Mesendoderm (in vitro differentiated cells): ENCODE data around the gene CAPN5.

ENCODE experiments used
- DNase-seq: peaks from one replicate; pipeline ENCODE4 v3.0.0; 2013
- H2AK5ac ChIP-seq: 2 replicates; pipeline ENCODE4 v1.6.1; 2013; ENCODE audit warnings: low read length, inconsistent platforms
- H2BK120ac ChIP-seq: 2 replicates; pipeline ENCODE4 v1.6.1; 2013; ENCODE audit warnings: low read depth, mild to moderate bottlenecking, low read length, moderate library complexity, mixed read lengths
- H2BK15ac ChIP-seq: replicated peaks from 2 replicates; pipeline ENCODE4 v1.6.1; 2013; ENCODE audit warnings: low read depth, mild to moderate bottlenecking, moderate library complexity
- H2BK5ac ChIP-seq: 2 replicates; pipeline ENCODE4 v1.6.1; 2013; ENCODE audit warnings: low read length, inconsistent platforms
- H3K18ac ChIP-seq: 2 replicates; pipeline ENCODE4 v1.6.1; 2013; ENCODE audit warnings: mild to moderate bottlenecking, low read length, mixed read lengths
- H3K23ac ChIP-seq: one replicate; pipeline ENCODE4 v1.6.1; 2013; ENCODE audit warnings: low read length
- H3K27ac ChIP-seq: 2 replicates; pipeline ENCODE4 v1.5.1; 2013; ENCODE audit warnings: low read depth, mild to moderate bottlenecking, inconsistent platforms, low read length, moderate library complexity
- H3K27me3 ChIP-seq: 2 replicates; pipeline ENCODE4 v1.6.1; 2013; ENCODE audit warnings: low read length, control low read depth, mild to moderate bottlenecking, inconsistent platforms; ENCODE audit not compliant: insufficient read depth, poor library complexity
- H3K36me3 ChIP-seq: 2 replicates; pipeline ENCODE4 v1.6.1; 2013; ENCODE audit warnings: low read length, inconsistent platforms; ENCODE audit not compliant: control insufficient read depth, insufficient read depth
- H3K4ac ChIP-seq: one replicate; pipeline ENCODE4 v1.6.1; 2013; ENCODE audit warnings: low read depth, mild to moderate bottlenecking, low read length, moderate library complexity
- H3K4me1 ChIP-seq: 2 replicates; pipeline ENCODE4 v1.6.1; 2013; ENCODE audit warnings: low read depth, low read length, inconsistent platforms; ENCODE audit not compliant: control insufficient read depth
- H3K4me2 ChIP-seq: 2 replicates; pipeline ENCODE4 v1.6.1; 2013; ENCODE audit warnings: low read length
- H3K4me3 ChIP-seq: 2 replicates; pipeline ENCODE4 v1.5.1; 2013; ENCODE audit warnings: mild to moderate bottlenecking, low read length
- H3K56ac ChIP-seq: one replicate; pipeline ENCODE4 v1.6.1; 2013; ENCODE audit warnings: low read length
- H3K79me1 ChIP-seq: 2 replicates; pipeline ENCODE4 v1.6.1; 2013; ENCODE audit warnings: low read length, inconsistent platforms
- H3K79me2 ChIP-seq: 2 replicates; pipeline ENCODE4 v1.6.1; 2013; ENCODE audit warnings: mild to moderate bottlenecking, low read length; ENCODE audit not compliant: control insufficient read depth, insufficient read depth
- H3K9ac ChIP-seq: 2 replicates; pipeline ENCODE4 v1.6.1; 2013; ENCODE audit warnings: low read length, inconsistent platforms
- H4K5ac ChIP-seq: one replicate; pipeline ENCODE4 v1.6.1; 2013; ENCODE audit warnings: low read length
- H4K8ac ChIP-seq: one replicate; pipeline ENCODE4 v1.6.1; 2013; ENCODE audit warnings: low read depth, mild to moderate bottlenecking, control low read depth, low read length, moderate library complexity
- whole genome bisulfite sequencing: extraction: QIAGEN DNeasy Blood & Tissue Kit; methylation state at CpG from one replicate; pipeline ENCODE4 v1.1.7; 2013; ENCODE audit warnings: low lambda C conversion rate, missing lambda C conversion rate; ENCODE audit not compliant: insufficient coverage; ENCODE audit errors: extremely low coverage; 5-methylcytosine and 5-hydroxymethylcytosine counted together

Gene CAPN5

GRCh38 chr11:77167111-77167626, 100.4 kb downstream of the CAPN5 start:
- H3K4me3 ChIP-seq, result no peak overlapping the region
- no peak overlapping the region for H3K27ac ChIP-seq
- H4K5ac ChIP-seq, result no peak overlapping the region
- no peak overlapping the region for H3K23ac ChIP-seq
- no peaks in the 10 kb centered on the region for H3K79me1 ChIP-seq
- no peaks in the 10 kb centered on the region for H3K79me2 ChIP-seq
- no peak overlapping the region for H2AK5ac ChIP-seq
- WGBS, result no CpG with 5 or more reads among the region's 9 CpGs
- H2BK5ac ChIP-seq, result no peak overlapping the region
- DNase-seq, result peak; percentile 6
- no peak overlapping the region for H3K18ac ChIP-seq
- no peaks in the 10 kb centered on the region for H3K27me3 ChIP-seq
- no peak overlapping the region for H3K4ac ChIP-seq
- H2BK15ac ChIP-seq, result no peak overlapping the region
- H3K56ac ChIP-seq, result no peak overlapping the region
- no peaks in the 10 kb centered on the region for H3K36me3 ChIP-seq
- no peak overlapping the region for H4K8ac ChIP-seq
- peaks cover 9% of the 10 kb centered on the region for H3K4me1 ChIP-seq
- H3K4me2 ChIP-seq, result no peak overlapping the region
- H3K9ac ChIP-seq, result no peak overlapping the region
- H2BK120ac ChIP-seq, result no peak overlapping the region

GRCh38 chr11:77167791-77168190, 101.0 kb downstream of the CAPN5 start:
- Histone ChIP-seq H2AK5ac (no peak overlapping the region), H3K4me2 (no peak overlapping the region), H2BK15ac (no peak overlapping the region), H3K4me3 (no peak overlapping the region), H4K5ac (no peak overlapping the region), H2BK120ac (no peak overlapping the region), H3K36me3 (no peaks in the 10 kb centered on the region), H4K8ac (no peak overlapping the region), H3K27me3 (no peaks in the 10 kb centered on the region), H3K56ac (no peak overlapping the region), H3K79me1 (no peaks in the 10 kb centered on the region), H3K9ac (no peak overlapping the region), H3K4me1 (peaks cover 9% of the 10 kb centered on the region), H3K23ac (no peak overlapping the region), H2BK5ac (no peak overlapping the region), H3K79me2 (no peaks in the 10 kb centered on the region), H3K27ac (no peak overlapping the region), H3K4ac (no peak overlapping the region), H3K18ac (no peak overlapping the region)
- no peak for DNase-seq
- no CpG with 5 or more reads among the region's 8 CpGs for WGBS

GRCh38 chr11:77170107-77170506, 103.3 kb downstream of the CAPN5 start:
- no peak overlapping the region for H3K4ac ChIP-seq
- H3K4me3 ChIP-seq, result no peak overlapping the region
- H2BK5ac ChIP-seq, result no peak overlapping the region
- H2BK15ac ChIP-seq, result no peak overlapping the region
- no peak overlapping the region for H2AK5ac ChIP-seq
- H3K23ac ChIP-seq, result no peak overlapping the region
- peak overlapping the region; percentile 5 for H3K56ac ChIP-seq
- DNase-seq, result peak; percentile 94
- no peak overlapping the region for H2BK120ac ChIP-seq
- H4K5ac ChIP-seq, result no peak overlapping the region
- no peaks in the 10 kb centered on the region for H3K36me3 ChIP-seq
- H3K27me3 ChIP-seq, result no peaks in the 10 kb centered on the region
- WGBS, result no CpG with 5 or more reads among the region's 5 CpGs
- H4K8ac ChIP-seq, result no peak overlapping the region
- H3K9ac ChIP-seq, result no peak overlapping the region
- no peaks in the 10 kb centered on the region for H3K79me1 ChIP-seq
- H3K4me1 ChIP-seq, result peaks cover 9% of the 10 kb centered on the region
- no peak overlapping the region for H3K18ac ChIP-seq
- no peak overlapping the region for H3K27ac ChIP-seq
- H3K79me2 ChIP-seq, result no peaks in the 10 kb centered on the region
- no peak overlapping the region for H3K4me2 ChIP-seq

- Histone ChIP-seq H2BK120ac (no peak overlapping the region), H3K4ac (no peak overlapping the region), H3K79me2 (no peaks in the 10 kb centered on the region), H2AK5ac (peak overlapping the region; percentile 54), H3K79me1 (no peaks in the 10 kb centered on the region), H4K5ac (no peak overlapping the region), H3K27me3 (no peaks in the 10 kb centered on the region), H3K4me1 (peaks cover 16% of the 10 kb centered on the region), H2BK5ac (no peak overlapping the region), H3K4me2 (no peak overlapping the region), H3K36me3 (no peaks in the 10 kb centered on the region), H2BK15ac (no peak overlapping the region), H3K9ac (no peak overlapping the region), H3K18ac (no peak overlapping the region), H4K8ac (no peak overlapping the region), H3K23ac (no peak overlapping the region), H3K4me3 (no peak overlapping the region), H3K27ac (no peak overlapping the region), H3K56ac (peak overlapping the region; percentile 71)
- no CpG with 5 or more reads among the region's 8 CpGs for WGBS
- DNase-seq, result no peak
Measured at GRCh38 chr11:77171254-77171653, 104.5 kb downstream of the CAPN5 start.

GRCh38 chr11:77171885-77172665, 105.3 kb downstream of the CAPN5 start:
- peak overlapping the region; percentile 84 for H3K56ac ChIP-seq
- no peak overlapping the region for H4K5ac ChIP-seq
- DNase-seq, result peak; percentile 88
- H3K18ac ChIP-seq, result no peak overlapping the region
- no peak overlapping the region for H3K23ac ChIP-seq
- no peaks in the 10 kb centered on the region for H3K79me2 ChIP-seq
- H3K27me3 ChIP-seq, result no peaks in the 10 kb centered on the region
- no peak overlapping the region for H3K4ac ChIP-seq
- no CpG with 5 or more reads among the region's 20 CpGs for WGBS
- H3K4me2 ChIP-seq, result peak overlapping the region; percentile 18
- H2BK120ac ChIP-seq, result no peak overlapping the region
- H3K9ac ChIP-seq, result peak overlapping the region; percentile 52
- H4K8ac ChIP-seq, result no peak overlapping the region
- H3K79me1 ChIP-seq, result no peaks in the 10 kb centered on the region
- no peak overlapping the region for H3K4me3 ChIP-seq
- peak overlapping the region; percentile 23 for H2BK5ac ChIP-seq
- H3K4me1 ChIP-seq, result peaks cover 17% of the 10 kb centered on the region
- no peak overlapping the region for H2AK5ac ChIP-seq
- no peak overlapping the region for H3K27ac ChIP-seq
- no peak overlapping the region for H2BK15ac ChIP-seq
- no peaks in the 10 kb centered on the region for H3K36me3 ChIP-seq

GRCh38 chr11:77172666-77172982, 105.9 kb downstream of the CAPN5 start:
- no peak overlapping the region for H3K4ac ChIP-seq
- DNase-seq, result no peak
- no peak overlapping the region for H3K27ac ChIP-seq
- no peak overlapping the region for H3K9ac ChIP-seq
- H2BK120ac ChIP-seq, result no peak overlapping the region
- no peak overlapping the region for H4K8ac ChIP-seq
- H2AK5ac ChIP-seq, result no peak overlapping the region
- H3K36me3 ChIP-seq, result no peaks in the 10 kb centered on the region
- H3K79me2 ChIP-seq, result no peaks in the 10 kb centered on the region
- H4K5ac ChIP-seq, result no peak overlapping the region
- no peak overlapping the region for H3K23ac ChIP-seq
- no peak overlapping the region for H2BK5ac ChIP-seq
- H3K4me3 ChIP-seq, result no peak overlapping the region
- no CpG with 5 or more reads among the region's 16 CpGs for WGBS
- H3K56ac ChIP-seq, result no peak overlapping the region
- no peak overlapping the region for H3K18ac ChIP-seq
- H2BK15ac ChIP-seq, result no peak overlapping the region
- H3K79me1 ChIP-seq, result no peaks in the 10 kb centered on the region
- no peak overlapping the region for H3K4me2 ChIP-seq
- no peaks in the 10 kb centered on the region for H3K27me3 ChIP-seq
- H3K4me1 ChIP-seq, result peaks cover 17% of the 10 kb centered on the region
